GM18519 (cell line): ENCODE results near the gene CMC1.
"Not testable (repeated sequence)": the region's sequence is repeated elsewhere in the genome, so short reads cannot be mapped to it uniquely, and the experiment has no call there.

ENCODE experiments used
- ATAC-seq: cut with Tn5 transposase; IDR thresholded peaks from one replicate; pipeline ENCODE4 v1.9.1; 2021; ENCODE audit warnings: mild to moderate bottlenecking, moderate library complexity; ENCODE audit not compliant: unreplicated experiment, low FRiP score

The CMC1 gene

DNA sequence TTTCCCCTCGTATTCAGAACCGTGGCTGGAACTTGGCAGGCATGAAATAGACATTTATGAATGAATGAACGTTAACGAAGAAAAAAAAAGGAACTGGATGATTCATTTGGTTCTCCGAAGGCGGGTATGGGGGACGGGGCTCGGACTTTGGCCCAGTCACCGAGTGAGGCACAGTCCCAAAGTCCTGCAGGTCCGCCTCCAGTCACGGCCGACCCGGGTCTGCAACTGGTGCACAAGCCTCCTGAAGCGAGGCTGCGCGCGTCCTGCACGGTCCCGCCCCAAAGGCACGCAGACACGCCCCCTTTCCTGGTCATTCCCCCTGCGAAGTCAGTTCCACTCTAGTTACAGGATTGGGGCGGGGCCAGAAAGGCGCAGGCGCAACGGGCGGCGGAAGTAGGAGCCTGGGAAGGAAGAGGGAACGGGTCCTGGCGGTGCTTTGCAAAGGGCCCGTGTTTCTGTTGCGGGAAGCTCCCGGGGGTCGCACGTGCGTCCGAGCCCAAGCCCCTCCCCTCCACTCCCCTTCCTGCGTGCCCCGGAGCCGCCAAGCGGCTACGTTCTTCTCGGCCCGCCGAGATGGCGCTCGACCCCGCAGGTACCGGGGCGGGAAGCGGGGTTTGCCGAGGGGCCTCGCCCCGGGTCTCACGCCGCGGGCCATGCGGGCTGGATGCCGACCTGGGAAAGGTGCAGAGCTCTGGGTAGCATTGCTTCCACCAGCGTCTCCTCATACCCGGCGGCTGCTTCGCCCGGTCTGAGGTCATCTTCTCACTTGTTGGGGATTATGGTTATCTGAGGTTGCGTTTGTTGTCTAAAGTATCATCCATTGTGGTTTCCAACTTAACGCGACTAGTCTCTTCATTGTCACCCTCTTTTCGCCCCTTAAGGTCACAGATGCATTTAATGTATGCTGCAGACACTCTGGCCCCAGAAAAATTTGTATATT lies at the start of gene CMC1:
TSS of gene CMC1 (plus strand) at position 399 of the 940 bp plus-strand sequence. CDS start at position 574, 175 bp downstream.
- peak; percentile 95 for ATAC-seq

DNA sequence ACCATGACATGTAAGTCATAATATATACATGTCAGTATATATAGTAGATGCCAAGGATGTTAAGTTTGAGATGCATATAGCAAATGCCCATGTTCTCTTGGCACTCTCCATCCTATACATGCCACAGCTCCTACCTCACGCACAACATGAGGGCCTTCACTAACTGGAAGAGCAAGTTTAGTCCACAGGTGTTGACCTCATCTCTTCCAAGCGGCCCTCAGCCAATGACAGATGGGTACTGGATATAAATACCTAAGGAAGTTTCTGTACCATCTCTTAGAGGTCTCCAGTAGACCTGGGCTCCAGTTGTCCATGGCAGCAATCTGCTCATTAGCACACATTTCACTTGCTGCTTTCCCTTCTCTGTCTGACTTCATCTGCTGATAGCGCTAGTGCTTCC lies 43.3 kb upstream of the CMC1 start:
- no peak for ATAC-seq

- no peak for ATAC-seq
Measured at GRCh38 chr3:28198974-28199373, 42.4 kb upstream of the CMC1 start.

DNA sequence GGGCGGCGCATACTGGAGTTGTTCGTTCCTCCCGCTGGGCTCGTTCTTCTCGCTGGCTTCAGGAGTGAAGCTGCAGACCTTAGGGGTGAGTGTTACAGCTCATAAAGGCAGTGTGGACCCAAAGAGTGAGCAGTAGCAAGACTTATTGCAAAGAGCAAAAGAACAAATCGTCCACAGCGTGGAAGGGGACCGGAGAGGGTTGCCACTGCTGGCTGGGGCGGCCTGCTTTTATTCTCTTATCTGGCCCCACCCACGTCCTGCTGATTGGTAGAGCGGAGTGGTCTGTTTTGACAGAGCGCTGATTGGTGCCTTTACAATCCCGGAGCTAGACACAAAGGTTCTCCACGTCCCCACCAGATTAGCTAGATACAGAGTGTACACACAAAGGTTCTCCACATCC lies 41.8 kb upstream of the CMC1 start:
- not testable (repeated sequence) for ATAC-seq

- ATAC-seq = not testable (repeated sequence)
Measured at GRCh38 chr3:28200366-28200848, 41.0 kb upstream of the CMC1 start.

- ATAC-seq = no peak
Measured at GRCh38 chr3:28206479-28206878, 34.9 kb upstream of the CMC1 start.

- no peak for ATAC-seq
Measured at GRCh38 chr3:28207000-28207733, 34.3 kb upstream of the CMC1 start.

GRCh38 chr3:28210968-28211713 lies 30.3 kb upstream of the CMC1 start:
- ATAC-seq = no peak

- ATAC-seq = no peak
Measured at GRCh38 chr3:28212681-28213080, 28.7 kb upstream of the CMC1 start.

GRCh38 chr3:28215407-28215806 lies 26.0 kb upstream of the CMC1 start:
- no peak for ATAC-seq

- ATAC-seq = no peak
Measured at GRCh38 chr3:28218071-28218916, 23.1 kb upstream of the CMC1 start.

- ATAC-seq = no peak
Measured at GRCh38 chr3:28218917-28219198, 22.6 kb upstream of the CMC1 start.

DNA sequence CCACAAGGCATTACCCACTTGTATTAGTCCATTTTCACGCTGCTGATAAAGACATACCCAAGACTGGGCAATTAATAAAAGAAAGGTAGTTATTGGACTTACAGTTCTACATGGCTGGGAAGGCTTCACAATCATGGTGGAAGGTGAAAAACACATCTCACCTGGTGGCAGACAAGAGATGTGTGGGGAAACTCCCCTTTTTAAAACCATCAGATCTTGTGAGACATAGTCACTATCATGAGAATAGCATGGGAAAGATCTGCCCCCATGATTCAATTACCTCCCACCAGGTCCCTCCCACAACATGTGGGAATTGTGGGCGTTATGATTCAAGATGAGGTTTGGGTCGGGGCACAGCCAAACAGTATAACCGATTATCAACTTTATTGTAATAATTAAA lies 17.0 kb upstream of the CMC1 start:
- no peak for ATAC-seq

DNA sequence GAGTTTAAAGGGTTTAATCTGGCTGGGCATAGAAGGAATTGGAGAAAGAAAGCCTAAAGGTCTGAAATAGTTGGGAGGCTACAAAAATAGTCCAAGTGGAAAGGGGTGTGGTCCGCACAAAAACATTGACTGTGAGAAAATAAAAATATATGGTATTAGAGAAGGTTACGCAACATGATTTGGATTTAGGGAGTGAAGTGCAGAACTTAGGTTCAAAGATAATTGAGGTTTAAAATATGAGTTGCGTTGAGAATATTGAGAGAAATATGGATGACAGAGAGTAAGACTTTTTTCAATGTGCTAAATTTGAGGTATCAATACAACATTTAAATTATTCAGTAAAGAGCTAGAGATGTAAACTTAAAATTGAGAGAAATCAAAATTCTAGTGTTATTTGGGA lies 15.4 kb upstream of the CMC1 start:
- ATAC-seq = no peak

- ATAC-seq = no peak
Measured at GRCh38 chr3:28228623-28229022, 12.8 kb upstream of the CMC1 start.

GRCh38 chr3:28232659-28233058 lies 8.8 kb upstream of the CMC1 start:
- no peak for ATAC-seq

DNA sequence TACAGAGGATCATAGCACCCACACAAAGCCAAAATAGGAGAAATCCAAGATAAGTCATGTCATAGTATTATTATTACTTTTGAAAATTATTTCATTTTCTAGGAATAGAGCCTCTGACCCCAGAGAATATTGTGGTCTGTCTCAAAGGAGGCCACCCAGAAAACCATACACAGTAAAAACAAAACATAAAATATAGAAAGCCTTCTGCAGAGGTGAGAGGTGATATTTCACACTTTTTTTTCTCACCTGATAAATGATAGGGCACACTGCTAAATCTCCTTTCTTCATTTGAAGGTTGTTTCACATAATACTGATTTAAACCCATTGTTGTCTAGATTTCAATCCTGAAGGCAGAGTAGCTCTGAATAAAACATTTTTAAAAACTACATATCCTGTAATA lies 7.0 kb upstream of the CMC1 start:
- no peak for ATAC-seq

DNA sequence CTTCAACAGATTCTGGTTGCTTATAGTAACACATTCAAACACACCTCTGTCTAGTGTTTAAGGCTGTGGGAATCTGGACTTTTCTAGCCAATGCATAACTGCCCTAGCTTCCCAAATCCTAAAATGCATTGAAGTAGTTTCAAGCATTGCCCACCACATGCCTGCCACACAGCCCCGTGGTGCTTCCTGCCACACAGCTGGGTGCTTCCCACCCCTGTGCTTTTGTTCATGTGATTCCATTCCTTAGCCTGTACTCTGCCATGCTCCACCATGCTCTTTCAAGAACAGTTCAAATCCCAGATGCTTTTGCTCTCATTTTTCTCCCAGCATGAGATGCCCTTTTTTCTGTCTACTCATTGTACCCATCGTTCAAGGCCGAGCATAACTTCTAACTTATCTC lies 2.3 kb upstream of the CMC1 start:
- no peak for ATAC-seq

GRCh38 chr3:28240441-28240840 lies 978 bp upstream of the CMC1 start:
- no peak for ATAC-seq

DNA sequence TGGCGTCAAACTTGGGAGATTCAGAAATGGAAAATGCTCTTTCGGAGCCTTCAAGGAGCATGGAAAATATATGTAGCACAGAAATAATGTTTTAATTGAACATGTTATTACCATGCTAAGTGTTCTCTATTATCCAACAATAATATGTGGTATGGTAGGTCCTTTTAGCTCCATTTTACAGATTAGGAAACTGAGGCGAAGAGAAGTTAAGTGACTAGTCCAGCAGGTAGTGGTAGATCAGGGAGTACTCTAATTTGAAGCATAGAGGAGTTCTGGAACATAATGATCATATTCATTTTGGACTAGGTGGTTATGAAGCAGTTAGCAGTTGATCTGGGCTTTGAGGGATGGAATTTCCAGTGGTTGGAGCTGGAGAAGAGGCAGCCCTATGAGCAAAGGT lies 1.1 kb downstream of the CMC1 start:
- no peak for ATAC-seq
